ENCODE results near the gene TPR.

DNA sequence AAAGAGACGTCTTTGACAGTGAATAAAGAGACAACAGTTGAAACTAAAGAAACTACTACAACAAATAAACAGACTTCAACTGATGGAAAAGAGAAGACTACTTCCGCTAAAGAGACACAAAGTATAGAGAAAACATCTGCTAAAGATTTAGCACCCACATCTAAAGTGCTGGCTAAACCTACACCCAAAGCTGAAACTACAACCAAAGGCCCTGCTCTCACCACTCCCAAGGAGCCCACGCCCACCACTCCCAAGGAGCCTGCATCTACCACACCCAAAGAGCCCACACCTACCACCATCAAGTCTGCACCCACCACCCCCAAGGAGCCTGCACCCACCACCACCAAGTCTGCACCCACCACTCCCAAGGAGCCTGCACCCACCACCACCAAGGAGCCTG is 68.5 kb downstream of the TPR start:
- TF ChIP-seq, protein P1, sequence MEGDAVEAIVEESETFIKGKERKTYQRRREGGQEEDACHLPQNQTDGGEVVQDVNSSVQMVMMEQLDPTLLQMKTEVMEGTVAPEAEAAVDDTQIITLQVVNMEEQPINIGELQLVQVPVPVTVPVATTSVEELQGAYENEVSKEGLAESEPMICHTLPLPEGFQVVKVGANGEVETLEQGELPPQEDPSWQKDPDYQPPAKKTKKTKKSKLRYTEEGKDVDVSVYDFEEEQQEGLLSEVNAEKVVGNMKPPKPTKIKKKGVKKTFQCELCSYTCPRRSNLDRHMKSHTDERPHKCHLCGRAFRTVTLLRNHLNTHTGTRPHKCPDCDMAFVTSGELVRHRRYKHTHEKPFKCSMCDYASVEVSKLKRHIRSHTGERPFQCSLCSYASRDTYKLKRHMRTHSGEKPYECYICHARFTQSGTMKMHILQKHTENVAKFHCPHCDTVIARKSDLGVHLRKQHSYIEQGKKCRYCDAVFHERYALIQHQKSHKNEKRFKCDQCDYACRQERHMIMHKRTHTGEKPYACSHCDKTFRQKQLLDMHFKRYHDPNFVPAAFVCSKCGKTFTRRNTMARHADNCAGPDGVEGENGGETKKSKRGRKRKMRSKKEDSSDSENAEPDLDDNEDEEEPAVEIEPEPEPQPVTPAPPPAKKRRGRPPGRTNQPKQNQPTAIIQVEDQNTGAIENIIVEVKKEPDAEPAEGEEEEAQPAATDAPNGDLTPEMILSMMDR (IDR thresholded peaks at IDR 0.05; ENCODE audit: poor library complexity), result no peak
- TF ChIP-seq EZH2 (IDR thresholded peaks at IDR 0.05; ENCODE audit: borderline replicate concordance) (no peak), EZH2phosphoT487 (IDR thresholded peaks at IDR 0.05; ENCODE audit: low read depth, severe bottlenecking, unreplicated experiment) (no peak)

All from hepatocyte (in vitro differentiated cells).